Stimulated activated CD4-positive, alpha-beta T cell treated with anti-CD3 and anti-CD28 coated beads, Interleukin-4, amount 100 ng/mL, for 4 hours (primary cell): ENCODE measurements around the gene AUTS2.

Source experiments
- DNase-seq, 2 experiments: peaks; one replicate each; pipeline ENCODE4 v3.0.0-alpha.2; 2020

The AUTS2 gene

GRCh38 chr7:70098133-70098561, 499.9 kb downstream of the AUTS2 start:
- DNase-seq, result no peak

GRCh38 chr7:70098905-70099672, 500.8 kb downstream of the AUTS2 start:
- DNase-seq, result no peak

GRCh38 chr7:70104243-70104642, 506.0 kb downstream of the AUTS2 start:
- no peak for DNase-seq

- DNase-seq, result no peak
Observed at GRCh38 chr7:70113078-70113477, 514.8 kb downstream of the AUTS2 start.

GRCh38 chr7:70113536-70113935, 515.3 kb downstream of the AUTS2 start:
- DNase-seq, result no peak

GRCh38 chr7:70114806-70115205, 516.5 kb downstream of the AUTS2 start:
- no peak for DNase-seq

GRCh38 chr7:70116244-70116643, 518.0 kb downstream of the AUTS2 start:
- no peak for DNase-seq

- no peak for DNase-seq
Observed at GRCh38 chr7:70116867-70117266, 518.6 kb downstream of the AUTS2 start.

GRCh38 chr7:70120851-70121250, 522.6 kb downstream of the AUTS2 start:
- no peak for DNase-seq

- DNase-seq, result no peak
Observed at GRCh38 chr7:70131817-70132216, 533.5 kb downstream of the AUTS2 start.

GRCh38 chr7:70132226-70132851, 534.1 kb downstream of the AUTS2 start:
- no peak for DNase-seq

GRCh38 chr7:70132852-70133690, 534.8 kb downstream of the AUTS2 start:
- no peak for DNase-seq

- DNase-seq, result no peak
Observed at GRCh38 chr7:70134029-70134770, 535.9 kb downstream of the AUTS2 start.

- no peak for DNase-seq
Observed at GRCh38 chr7:70135656-70136055, 537.4 kb downstream of the AUTS2 start.

GRCh38 chr7:70137126-70137525, 538.9 kb downstream of the AUTS2 start:
- no peak for DNase-seq

- DNase-seq, result no peak
Observed at GRCh38 chr7:70142247-70142932, 544.1 kb downstream of the AUTS2 start.

- DNase-seq, result no peak
Observed at GRCh38 chr7:70143075-70144044, 545.1 kb downstream of the AUTS2 start.

- DNase-seq, result no peak
Observed at GRCh38 chr7:70148997-70149396, 550.7 kb downstream of the AUTS2 start.

- DNase-seq, result no peak
Observed at GRCh38 chr7:70152313-70152712, 554.0 kb downstream of the AUTS2 start.

GRCh38 chr7:70153933-70154332, 555.7 kb downstream of the AUTS2 start:
- DNase-seq, result no peak
